ENCODE measurements around the gene ZBTB20.

The ZBTB20 gene

GRCh38 chr3:114401346-114401745 is 745.7 kb downstream of the ZBTB20 start:
- CTCF ChIA-PET = interaction anchor here (0.9 to 1.5 kb wide), 4 partner anchors 9 to 142 kb away, joined by 3 to 4 read pairs (median 3); no protein-coding TSS in a partner anchor
- Histone ChIP-seq H3K27ac (ENCODE audit: insufficient read depth in 1 of 2, low read depth in 1 of 2, low read length in 2 of 2, poor library complexity in 1 of 2, severe bottlenecking in 2 of 2) (no peak overlapping the region), H3K36me3 (ENCODE audit: control insufficient read depth in 4 of 4, insufficient read depth in 4 of 4, low read length in 3 of 4) (peaks cover 0 to 2% (median 0%) of the 10 kb centered on the region in 4 experiments), H3K9me3 (ENCODE audit: control extremely low read depth in 1 of 5, control insufficient read depth in 4 of 5, insufficient read depth in 2 of 5, low read depth in 1 of 5, low read length in 4 of 5) (no peaks in the 10 kb centered on the region), H3K27me3 (replicated peaks in 2 of 5; ENCODE audit: control insufficient read depth in 4 of 5, insufficient read depth in 5 of 5, low read length in 4 of 5) (no peaks in the 10 kb centered on the region), H3K4me3 (ENCODE audit: control insufficient read depth in 1 of 7, extremely low read depth in 1 of 7, insufficient read depth in 4 of 7, low read depth in 2 of 7, low read length in 6 of 7) (no peak overlapping the region), H3K4me1 (ENCODE audit: control extremely low read depth in 1 of 4, control insufficient read depth in 4 of 4, insufficient read depth in 4 of 4, low read length in 3 of 4) (no peaks in the 10 kb centered on the region)
- DNase-seq = no peak
- 94% methylated on average over 3 of the region's 3 CpGs for WGBS (ENCODE audit: insufficient coverage)
- POLR2A ChIA-PET = no interaction called here

- no peaks in the 10 kb centered on the region for H3K4me1 ChIP-seq (ENCODE audit: control extremely low read depth in 1 of 4, control insufficient read depth in 4 of 4, insufficient read depth in 4 of 4, low read length in 3 of 4)
- no peak overlapping the region for H3K27ac ChIP-seq (ENCODE audit: insufficient read depth in 1 of 2, low read depth in 1 of 2, low read length in 2 of 2, poor library complexity in 1 of 2, severe bottlenecking in 2 of 2)
- ChIA-PET POLR2A (interaction anchor here (0.6 kb wide), 1 partner anchor 560 kb away, joined by 4 read pairs; no protein-coding TSS in a partner anchor), CTCF (interaction anchor here (0.9 to 1.6 kb wide), 6 partner anchors 10 to 143 kb away, joined by 3 to 4 read pairs (median 4); no protein-coding TSS in a partner anchor)
- peaks cover 0 to 2% (median 0%) of the 10 kb centered on the region in 4 experiments for H3K36me3 ChIP-seq (ENCODE audit: control insufficient read depth in 4 of 4, insufficient read depth in 4 of 4, low read length in 3 of 4)
- H3K27me3 ChIP-seq (replicated peaks in 2 of 5; ENCODE audit: control insufficient read depth in 4 of 5, insufficient read depth in 5 of 5, low read length in 4 of 5) = no peaks in the 10 kb centered on the region
- DNase-seq = no peak
- H3K4me3 ChIP-seq (ENCODE audit: control insufficient read depth in 1 of 7, extremely low read depth in 1 of 7, insufficient read depth in 4 of 7, low read depth in 2 of 7, low read length in 6 of 7) = no peak overlapping the region
- no peaks in the 10 kb centered on the region for H3K9me3 ChIP-seq (ENCODE audit: control extremely low read depth in 1 of 5, control insufficient read depth in 4 of 5, insufficient read depth in 2 of 5, low read depth in 1 of 5, low read length in 4 of 5)
- 100% methylated on average over 3 of the region's 4 CpGs for WGBS (ENCODE audit: insufficient coverage)
Observed at GRCh38 chr3:114400371-114400770, 746.7 kb downstream of the ZBTB20 start.

GRCh38 chr3:114394551-114394950 is 752.5 kb downstream of the ZBTB20 start:
- 85% methylated on average over 2 of the region's 2 CpGs for WGBS (ENCODE audit: insufficient coverage)

DNA sequence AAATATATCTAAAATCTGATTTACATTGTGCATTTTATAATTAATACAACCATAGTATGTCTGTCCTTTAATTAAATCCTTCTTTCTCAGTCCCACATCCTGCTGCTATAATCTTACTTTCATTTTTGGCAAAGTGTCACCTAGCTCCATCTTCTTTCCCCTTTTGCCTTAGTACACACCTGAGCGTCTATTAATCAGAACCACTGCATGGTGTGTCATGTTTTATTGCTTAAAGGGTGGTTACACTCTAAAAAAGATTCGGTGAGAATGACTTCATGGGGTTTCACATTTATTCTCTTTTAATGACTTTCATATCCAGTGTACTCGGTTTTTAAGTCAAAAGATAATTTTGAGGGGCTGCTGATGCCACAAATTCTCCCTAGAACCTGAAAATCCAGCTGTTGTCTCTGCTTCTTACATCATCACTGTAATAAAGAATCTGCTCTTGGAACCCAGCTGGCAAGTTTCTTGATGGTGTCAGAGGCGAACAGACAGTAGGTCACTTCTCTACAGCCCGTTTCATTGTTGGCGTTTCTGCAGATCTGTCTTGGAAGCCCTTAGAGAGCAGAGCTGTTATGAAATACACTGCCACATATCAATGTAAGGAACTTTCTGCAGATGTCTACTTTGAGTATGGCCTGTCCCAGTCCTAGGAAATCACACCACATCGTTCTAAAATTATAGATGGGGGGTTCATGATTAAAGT is 753.6 kb downstream of the ZBTB20 start:
- POLR2A ChIA-PET = no interaction called here

More at GRCh38 chr3:114394551-114394950, 752.5 kb downstream of the ZBTB20 start:
- DNase-seq = no peak
- CTCF ChIA-PET = interaction anchor here (0.9 to 1.2 kb wide), 2 partner anchors 9 to 29 kb away, joined by 3 read pairs; no protein-coding TSS in a partner anchor
- Histone ChIP-seq H3K27ac (ENCODE audit: insufficient read depth in 1 of 2, low read depth in 1 of 2, low read length in 2 of 2, poor library complexity in 1 of 2, severe bottlenecking in 2 of 2) (no peak overlapping the region), H3K36me3 (ENCODE audit: control insufficient read depth in 4 of 4, insufficient read depth in 4 of 4, low read length in 3 of 4) (no peaks in the 10 kb centered on the region), H3K27me3 (replicated peaks in 2 of 5; ENCODE audit: control insufficient read depth in 4 of 5, insufficient read depth in 5 of 5, low read length in 4 of 5) (no peaks in the 10 kb centered on the region), H3K9me3 (ENCODE audit: control extremely low read depth in 1 of 5, control insufficient read depth in 4 of 5, insufficient read depth in 2 of 5, low read depth in 1 of 5, low read length in 4 of 5) (no peaks in the 10 kb centered on the region), H3K4me1 (ENCODE audit: control extremely low read depth in 1 of 4, control insufficient read depth in 4 of 4, insufficient read depth in 4 of 4, low read length in 3 of 4) (no peaks in the 10 kb centered on the region), H3K4me3 (ENCODE audit: control insufficient read depth in 1 of 7, extremely low read depth in 1 of 7, insufficient read depth in 4 of 7, low read depth in 2 of 7, low read length in 6 of 7) (no peak overlapping the region)
- POLR2A ChIA-PET = no interaction called here

GRCh38 chr3:114392831-114393230 is 754.3 kb downstream of the ZBTB20 start:
- 100% methylated on average over 1 of the region's 2 CpGs for WGBS (ENCODE audit: insufficient coverage)
- Histone ChIP-seq H3K36me3 (ENCODE audit: control insufficient read depth in 4 of 4, insufficient read depth in 4 of 4, low read length in 3 of 4) (peaks cover 2 to 10% (median 3%) of the 10 kb centered on the region in 4 experiments), H3K9me3 (ENCODE audit: control extremely low read depth in 1 of 5, control insufficient read depth in 4 of 5, insufficient read depth in 2 of 5, low read depth in 1 of 5, low read length in 4 of 5) (no peaks in the 10 kb centered on the region), H3K27me3 (replicated peaks in 2 of 5; ENCODE audit: control insufficient read depth in 4 of 5, insufficient read depth in 5 of 5, low read length in 4 of 5) (no peaks in the 10 kb centered on the region), H3K27ac (ENCODE audit: insufficient read depth in 1 of 2, low read depth in 1 of 2, low read length in 2 of 2, poor library complexity in 1 of 2, severe bottlenecking in 2 of 2) (no peak overlapping the region), H3K4me3 (ENCODE audit: control insufficient read depth in 1 of 7, extremely low read depth in 1 of 7, insufficient read depth in 4 of 7, low read depth in 2 of 7, low read length in 6 of 7) (no peak overlapping the region), H3K4me1 (ENCODE audit: control extremely low read depth in 1 of 4, control insufficient read depth in 4 of 4, insufficient read depth in 4 of 4, low read length in 3 of 4) (no peaks in the 10 kb centered on the region)
- CTCF ChIA-PET = interaction anchor here (1.0 to 2.7 kb wide), 3 partner anchors 8 to 18 kb away, joined by 3 to 7 read pairs (median 7); no protein-coding TSS in a partner anchor
- DNase-seq = no peak
- POLR2A ChIA-PET = no interaction called here

More for the DNA sequence above, 753.6 kb downstream of the ZBTB20 start:
- Histone ChIP-seq H3K9me3 (ENCODE audit: control extremely low read depth in 1 of 5, control insufficient read depth in 4 of 5, insufficient read depth in 2 of 5, low read depth in 1 of 5, low read length in 4 of 5) (no peaks in the 10 kb centered on the region), H3K4me1 (ENCODE audit: control extremely low read depth in 1 of 4, control insufficient read depth in 4 of 4, insufficient read depth in 4 of 4, low read length in 3 of 4) (no peaks in the 10 kb centered on the region), H3K27me3 (replicated peaks in 2 of 5; ENCODE audit: control insufficient read depth in 4 of 5, insufficient read depth in 5 of 5, low read length in 4 of 5) (no peaks in the 10 kb centered on the region), H3K36me3 (ENCODE audit: control insufficient read depth in 4 of 4, insufficient read depth in 4 of 4, low read length in 3 of 4) (peaks cover 0 to 4% (median under 1%) of the 10 kb centered on the region in 4 experiments), H3K27ac (ENCODE audit: insufficient read depth in 1 of 2, low read depth in 1 of 2, low read length in 2 of 2, poor library complexity in 1 of 2, severe bottlenecking in 2 of 2) (no peak overlapping the region), H3K4me3 (ENCODE audit: control insufficient read depth in 1 of 7, extremely low read depth in 1 of 7, insufficient read depth in 4 of 7, low read depth in 2 of 7, low read length in 6 of 7) (no peak overlapping the region)
- DNase-seq = peak in 1 of 3 donors; percentile 2
- CTCF ChIA-PET = interaction anchor here (2.2 to 2.7 kb wide), 2 partner anchors 9 to 11 kb away, joined by 7 read pairs; no protein-coding TSS in a partner anchor
- 97% methylated on average over 4 of the region's 7 CpGs for WGBS (ENCODE audit: insufficient coverage)

DNA sequence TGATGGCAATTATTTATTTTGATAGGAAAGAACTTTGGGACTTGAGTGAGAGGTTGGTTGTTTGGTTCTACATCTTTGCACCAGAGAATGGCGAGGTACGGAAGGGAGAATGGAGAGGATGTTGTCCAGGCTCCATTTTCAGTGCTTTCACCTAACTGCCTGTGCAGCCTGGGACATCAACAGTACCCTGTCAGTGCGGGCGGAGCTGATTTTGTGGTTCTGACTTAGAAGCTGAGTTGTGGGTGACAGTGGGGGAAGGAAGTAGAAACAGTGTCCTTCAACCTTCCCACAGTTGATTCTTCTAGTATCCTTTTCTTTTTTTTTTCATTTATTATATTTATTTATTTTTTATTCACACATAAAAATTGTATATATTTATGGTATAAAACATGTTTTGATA is 757.9 kb downstream of the ZBTB20 start:
- Histone ChIP-seq H3K9me3 (ENCODE audit: control extremely low read depth in 1 of 5, control insufficient read depth in 4 of 5, insufficient read depth in 2 of 5, low read depth in 1 of 5, low read length in 4 of 5) (no peaks in the 10 kb centered on the region), H3K4me1 (ENCODE audit: control extremely low read depth in 1 of 4, control insufficient read depth in 4 of 4, insufficient read depth in 4 of 4, low read length in 3 of 4) (no peaks in the 10 kb centered on the region), H3K27ac (ENCODE audit: insufficient read depth in 1 of 2, low read depth in 1 of 2, low read length in 2 of 2, poor library complexity in 1 of 2, severe bottlenecking in 2 of 2) (no peak overlapping the region), H3K27me3 (replicated peaks in 2 of 5; ENCODE audit: control insufficient read depth in 4 of 5, insufficient read depth in 5 of 5, low read length in 4 of 5) (no peaks in the 10 kb centered on the region), H3K36me3 (ENCODE audit: control insufficient read depth in 4 of 4, insufficient read depth in 4 of 4, low read length in 3 of 4) (peaks cover 2 to 12% (median 4%) of the 10 kb centered on the region in 4 experiments), H3K4me3 (ENCODE audit: control insufficient read depth in 1 of 7, extremely low read depth in 1 of 7, insufficient read depth in 4 of 7, low read depth in 2 of 7, low read length in 6 of 7) (no peak overlapping the region)
- CTCF ChIA-PET = interaction anchor here (0.6 to 2.5 kb wide), 3 partner anchors 15 to 426 kb away, joined by 3 to 7 read pairs (median 3); no protein-coding TSS in a partner anchor
- POLR2A ChIA-PET = no interaction called here
- peak in 2 of 3 donors; percentile 12 to 15 for DNase-seq
- WGBS (ENCODE audit: insufficient coverage) = no CpG with 5 or more reads among the region's 4 CpGs

- no peak overlapping the region for H3K27ac ChIP-seq (ENCODE audit: insufficient read depth in 1 of 2, low read depth in 1 of 2, low read length in 2 of 2, poor library complexity in 1 of 2, severe bottlenecking in 2 of 2)
- H3K9me3 ChIP-seq (ENCODE audit: control extremely low read depth in 1 of 5, control insufficient read depth in 4 of 5, insufficient read depth in 2 of 5, low read depth in 1 of 5, low read length in 4 of 5) = no peaks in the 10 kb centered on the region
- H3K4me1 ChIP-seq (ENCODE audit: control extremely low read depth in 1 of 4, control insufficient read depth in 4 of 4, insufficient read depth in 4 of 4, low read length in 3 of 4) = peaks cover 0 to 6% (median 0%) of the 10 kb centered on the region in 4 experiments
- WGBS (ENCODE audit: insufficient coverage) = 94% methylated on average over 2 of the region's 4 CpGs
- no peaks in the 10 kb centered on the region for H3K27me3 ChIP-seq (replicated peaks in 2 of 5; ENCODE audit: control insufficient read depth in 4 of 5, insufficient read depth in 5 of 5, low read length in 4 of 5)
- ChIA-PET CTCF (interaction anchor here (0.6 to 5.0 kb wide), 18 partner anchors 9 to 1400 kb away, joined by 3 to 24 read pairs (median 4); no protein-coding TSS in a partner anchor), POLR2A (no interaction called here)
- peaks cover 2 to 24% (median 9%) of the 10 kb centered on the region in 4 experiments for H3K36me3 ChIP-seq (ENCODE audit: control insufficient read depth in 4 of 4, insufficient read depth in 4 of 4, low read length in 3 of 4)
- peak overlapping the region in 2 of 7 experiments; percentile 49 to 65 for H3K4me3 ChIP-seq (ENCODE audit: control insufficient read depth in 1 of 7, extremely low read depth in 1 of 7, insufficient read depth in 4 of 7, low read depth in 2 of 7, low read length in 6 of 7)
- peak in 2 of 3 donors; percentile 2 to 4 for DNase-seq
Observed at GRCh38 chr3:114384558-114384903, 762.6 kb downstream of the ZBTB20 start.

All from common myeloid progenitor, CD34-positive (primary cell).